Liver (tissue), 9 donors: ENCODE measurements around the gene CENPX. TPM values are rescaled to one million over a fixed set of nuclear protein-coding genes. Genes with fewer than 3 reads are reported as not detected.
A peak's percentile ranks its signal among the peaks of the same experiment; 100 is the strongest.

Experiments
- DNase-seq: peaks from one replicate; pipeline ENCODE4 v3.0.0-alpha.2; 2017; ENCODE audit warnings: low spot score
- H3K27ac ChIP-seq, 2 donors: one replicate each; pipeline ENCODE4 v1.7.0; 2013; ENCODE audit warnings: inconsistent platforms in 2 of 2, low read length in 2 of 2, control low read depth in 1 of 2, low read depth in 1 of 2, mild to moderate bottlenecking in 1 of 2
- H3K27me3 ChIP-seq, 4 donors: one replicate each; pipeline versions ENCODE4 v1.6.1 to v1.7.0; 2013; ENCODE audit warnings: low read length in 3 of 4, inconsistent platforms in 1 of 4, mild to moderate bottlenecking in 1 of 4, moderate library complexity in 1 of 4; ENCODE audit not compliant: control insufficient read depth in 4 of 4, insufficient read depth in 4 of 4
- H3K36me3 ChIP-seq, 4 donors: one replicate each; pipeline versions ENCODE4 v1.6.1 to v1.7.0; 2013; ENCODE audit warnings: low read length in 3 of 4, mild to moderate bottlenecking in 3 of 4, low read depth in 1 of 4, moderate library complexity in 1 of 4; ENCODE audit not compliant: control insufficient read depth in 4 of 4, insufficient read depth in 3 of 4
- H3K4me1 ChIP-seq, 4 donors: one replicate each; pipeline versions ENCODE4 v1.6.1 to v1.7.0; 2013; ENCODE audit warnings: low read length in 3 of 4, mild to moderate bottlenecking in 3 of 4, moderate library complexity in 1 of 4; ENCODE audit not compliant: control insufficient read depth in 4 of 4, insufficient read depth in 4 of 4
- H3K4me3 ChIP-seq, 3 donors: one replicate each; pipeline versions ENCODE4 v1.6.1 to v1.7.0; 2013; ENCODE audit warnings: low read length in 3 of 3, control low read depth in 1 of 3, low read depth in 1 of 3, mild to moderate bottlenecking in 1 of 3
- H3K9ac ChIP-seq, 2 donors: one replicate each; pipeline ENCODE4 v1.7.0; 2013; ENCODE audit warnings: low read length in 2 of 2, mild to moderate bottlenecking in 2 of 2, moderate library complexity in 2 of 2, control low read depth in 1 of 2, low read depth in 1 of 2
- H3K9me3 ChIP-seq, 4 donors: one replicate each; pipeline versions ENCODE4 v1.6.1 to v1.7.0; 2013; ENCODE audit warnings: low read length in 3 of 4; ENCODE audit not compliant: control insufficient read depth in 4 of 4
- CTCF ChIP-seq: fragments of 150-350 bp; IDR thresholded peaks from 2 replicates; pipeline ENCODE4 v1.5.1; 2017; ENCODE audit warnings: improper control_type of control experiment, low read depth, low read length; ENCODE audit not compliant: missing input control
- EGR1 ChIP-seq, 2 donors: IDR thresholded peaks; 2 replicates each; pipeline ENCODE4 v1.6.1; 2016 to 2018; ENCODE audit warnings: antibody characterized with exemption in 2 of 2, low read depth in 2 of 2
- FOXA1 ChIP-seq: IDR thresholded peaks from 2 replicates; pipeline ENCODE4 v1.6.1; 2016; ENCODE audit warnings: antibody characterized with exemption
- FOXA2 ChIP-seq: IDR thresholded peaks from 2 replicates; pipeline ENCODE4 v1.6.1; 2016; ENCODE audit warnings: antibody characterized with exemption
- GABPA ChIP-seq, 2 donors: IDR thresholded peaks in 1 of 2; conservative IDR thresholded peaks in 1 of 2; 2 replicates each; pipeline ENCODE4 v1.6.1; 2016; ENCODE audit warnings: antibody characterized with exemption in 2 of 2, mild to moderate bottlenecking in 1 of 2, moderate library complexity in 1 of 2
- HNF4A ChIP-seq, 2 donors: conservative IDR thresholded peaks; 2 replicates each; pipeline ENCODE4 v1.6.1; 2016; ENCODE audit warnings: antibody characterized with exemption in 2 of 2, mild to moderate bottlenecking in 2 of 2
- HNF4G ChIP-seq: IDR thresholded peaks from 2 replicates; pipeline ENCODE4 v1.6.1; 2016; ENCODE audit warnings: antibody characterized with exemption
- JUND ChIP-seq, 2 donors: IDR thresholded peaks; 2 replicates each; pipeline ENCODE4 v1.6.1; 2016; ENCODE audit warnings: antibody characterized with exemption in 2 of 2
- MAX ChIP-seq: IDR thresholded peaks from 2 replicates; pipeline ENCODE4 v1.6.1; 2016; ENCODE audit warnings: antibody characterized with exemption
- NR2F2 ChIP-seq: IDR thresholded peaks from 2 replicates; pipeline ENCODE4 v1.6.1; 2016; ENCODE audit warnings: antibody characterized with exemption
- RAD21 ChIP-seq, 2 donors: IDR thresholded peaks; 2 replicates each; pipeline ENCODE4 v1.6.1; 2016; ENCODE audit warnings: antibody characterized with exemption in 2 of 2, mild to moderate bottlenecking in 2 of 2
- RXRA ChIP-seq, 2 donors: IDR thresholded peaks; 2 replicates each; pipeline ENCODE4 v1.6.1; 2017 to 2018; ENCODE audit warnings: antibody characterized with exemption in 2 of 2, mild to moderate bottlenecking in 1 of 2
- SP1 ChIP-seq: IDR thresholded peaks from 2 replicates; pipeline ENCODE4 v1.6.1; 2018; ENCODE audit warnings: antibody characterized with exemption, mild to moderate bottlenecking
- TAF1 ChIP-seq: conservative IDR thresholded peaks from 2 replicates; pipeline ENCODE4 v1.6.1; 2016; ENCODE audit warnings: antibody characterized with exemption, mild to moderate bottlenecking
- YY1 ChIP-seq: IDR thresholded peaks from 2 replicates; pipeline ENCODE4 v1.6.1; 2016; ENCODE audit warnings: antibody characterized with exemption, mild to moderate bottlenecking
- whole genome bisulfite sequencing: extraction: QIAGEN DNeasy Blood & Tissue Kit; methylation state at CpG from one replicate; pipeline ENCODE4 v1.1.7; 2013; 5-methylcytosine and 5-hydroxymethylcytosine counted together
- polyA plus RNA-seq, 2 donors: library from polyadenylated mRNA; stranded (reverse) in 1 of 2; unstranded in 1 of 2; fragments of 200-250 nt in 1 of 2; fragments of >200 nt in 1 of 2; fragmentation: Nextera tagmentation in 1 of 2; extraction: Ambion mirVana in 1 of 2; gene quantifications; one replicate each; pipeline versions ENCODE4 v1.2.1 to v1.2.3, GENCODE V29; 2013 to 2015
- total RNA-seq, 2 donors: library from RNA; depleted of rRNA; stranded (reverse); fragments of >200 nt; gene quantifications; one replicate each; pipeline ENCODE4 v1.2.3, GENCODE V29; 2014
- TF ChIP-seq, protein P1 (sequence below): IDR thresholded peaks from 2 replicates; pipeline ENCODE4 v1.6.1; 2016; ENCODE audit warnings: antibody characterized with exemption
- TF ChIP-seq, protein P2 (sequence below): IDR thresholded peaks from 2 replicates; pipeline ENCODE4 v1.6.1; 2016; ENCODE audit warnings: antibody characterized with exemption
- TF ChIP-seq, protein P3 (sequence below): IDR thresholded peaks from 2 replicates; pipeline ENCODE4 v1.6.1; 2016; ENCODE audit warnings: antibody characterized with exemption, mild to moderate bottlenecking
- donor health status: healthy.
- donor health status: healthy.
- donor health status: healthy.
- donor health status: healthy.
- donor health status: healthy.

CENPX gene
- total and polyA plus RNA-seq, 4 donors = 22.5 to 83.9 (median 44.9) TPM

DNA sequence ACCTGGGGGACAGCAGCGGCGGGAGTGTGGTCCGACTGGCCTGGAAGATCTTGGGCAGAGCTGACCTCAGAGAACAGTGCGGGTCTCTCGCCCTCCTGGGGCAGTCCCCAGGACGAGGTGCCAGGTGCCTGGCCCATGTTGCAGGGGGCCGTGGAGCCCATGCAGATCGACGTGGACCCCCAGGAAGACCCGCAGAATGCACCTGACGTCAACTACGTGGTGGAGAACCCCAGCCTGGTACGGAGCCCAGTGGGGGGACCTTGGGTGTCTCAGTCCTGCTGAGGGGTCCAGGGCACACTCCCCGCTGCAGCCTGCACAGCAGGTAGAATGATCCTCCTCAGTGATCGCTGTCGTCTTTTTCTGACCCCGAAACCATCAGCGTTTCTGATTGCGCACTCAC is 30.5 kb upstream of the CENPX start:
- 91% methylated on average over 19 of the region's 19 CpGs for WGBS
- Histone ChIP-seq H3K36me3 (peaks cover 5 to 32% (median 18%) of the 10 kb centered on the region in 4 donors), H3K27me3 (no peaks in the 10 kb centered on the region), H3K4me3 (peak overlapping the region in 1 of 3 donors; percentile 94), H3K4me1 (peaks cover 23 to 52% (median 43%) of the 10 kb centered on the region in 4 donors), H3K9ac (no peak overlapping the region), H3K9me3 (no peaks in the 10 kb centered on the region), H3K27ac (no peak overlapping the region)
- DNase-seq = no peak
- no peak for TF ChIP-seq YY1
- no peak for TF ChIP-seq FOXA2
- no peak for TF ChIP-seq FOXA1
- TF ChIP-seq RXRA (IDR thresholded peaks at IDR 0.05) = no peak
- no peak for TF ChIP-seq CTCF
- TF ChIP-seq HNF4A (conservative IDR thresholded peaks at IDR 0.05) = no peak
- TF ChIP-seq SP1 = no peak
- TF ChIP-seq, protein P1, sequence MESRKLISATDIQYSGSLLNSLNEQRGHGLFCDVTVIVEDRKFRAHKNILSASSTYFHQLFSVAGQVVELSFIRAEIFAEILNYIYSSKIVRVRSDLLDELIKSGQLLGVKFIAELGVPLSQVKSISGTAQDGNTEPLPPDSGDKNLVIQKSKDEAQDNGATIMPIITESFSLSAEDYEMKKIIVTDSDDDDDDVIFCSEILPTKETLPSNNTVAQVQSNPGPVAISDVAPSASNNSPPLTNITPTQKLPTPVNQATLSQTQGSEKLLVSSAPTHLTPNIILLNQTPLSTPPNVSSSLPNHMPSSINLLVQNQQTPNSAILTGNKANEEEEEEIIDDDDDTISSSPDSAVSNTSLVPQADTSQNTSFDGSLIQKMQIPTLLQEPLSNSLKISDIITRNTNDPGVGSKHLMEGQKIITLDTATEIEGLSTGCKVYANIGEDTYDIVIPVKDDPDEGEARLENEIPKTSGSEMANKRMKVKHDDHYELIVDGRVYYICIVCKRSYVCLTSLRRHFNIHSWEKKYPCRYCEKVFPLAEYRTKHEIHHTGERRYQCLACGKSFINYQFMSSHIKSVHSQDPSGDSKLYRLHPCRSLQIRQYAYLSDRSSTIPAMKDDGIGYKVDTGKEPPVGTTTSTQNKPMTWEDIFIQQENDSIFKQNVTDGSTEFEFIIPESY = no peak
- TF ChIP-seq GABPA (IDR thresholded peaks at IDR 0.05 in 1 of 2, conservative IDR thresholded peaks at IDR 0.05 in 1 of 2) = no peak
- no peak for TF ChIP-seq TAF1
- no peak for TF ChIP-seq NR2F2
- TF ChIP-seq HNF4G = no peak
- TF ChIP-seq EGR1 (IDR thresholded peaks at IDR 0.05; ENCODE audit: low read depth in 2 of 2) = no peak
- TF ChIP-seq RAD21 (IDR thresholded peaks at IDR 0.05) = no peak
- no peak for TF ChIP-seq JUND (IDR thresholded peaks at IDR 0.05)
- no peak for TF ChIP-seq MAX
- TF ChIP-seq, protein P2, sequence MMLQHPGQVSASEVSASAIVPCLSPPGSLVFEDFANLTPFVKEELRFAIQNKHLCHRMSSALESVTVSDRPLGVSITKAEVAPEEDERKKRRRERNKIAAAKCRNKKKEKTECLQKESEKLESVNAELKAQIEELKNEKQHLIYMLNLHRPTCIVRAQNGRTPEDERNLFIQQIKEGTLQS = no peak
- TF ChIP-seq, protein P3, sequence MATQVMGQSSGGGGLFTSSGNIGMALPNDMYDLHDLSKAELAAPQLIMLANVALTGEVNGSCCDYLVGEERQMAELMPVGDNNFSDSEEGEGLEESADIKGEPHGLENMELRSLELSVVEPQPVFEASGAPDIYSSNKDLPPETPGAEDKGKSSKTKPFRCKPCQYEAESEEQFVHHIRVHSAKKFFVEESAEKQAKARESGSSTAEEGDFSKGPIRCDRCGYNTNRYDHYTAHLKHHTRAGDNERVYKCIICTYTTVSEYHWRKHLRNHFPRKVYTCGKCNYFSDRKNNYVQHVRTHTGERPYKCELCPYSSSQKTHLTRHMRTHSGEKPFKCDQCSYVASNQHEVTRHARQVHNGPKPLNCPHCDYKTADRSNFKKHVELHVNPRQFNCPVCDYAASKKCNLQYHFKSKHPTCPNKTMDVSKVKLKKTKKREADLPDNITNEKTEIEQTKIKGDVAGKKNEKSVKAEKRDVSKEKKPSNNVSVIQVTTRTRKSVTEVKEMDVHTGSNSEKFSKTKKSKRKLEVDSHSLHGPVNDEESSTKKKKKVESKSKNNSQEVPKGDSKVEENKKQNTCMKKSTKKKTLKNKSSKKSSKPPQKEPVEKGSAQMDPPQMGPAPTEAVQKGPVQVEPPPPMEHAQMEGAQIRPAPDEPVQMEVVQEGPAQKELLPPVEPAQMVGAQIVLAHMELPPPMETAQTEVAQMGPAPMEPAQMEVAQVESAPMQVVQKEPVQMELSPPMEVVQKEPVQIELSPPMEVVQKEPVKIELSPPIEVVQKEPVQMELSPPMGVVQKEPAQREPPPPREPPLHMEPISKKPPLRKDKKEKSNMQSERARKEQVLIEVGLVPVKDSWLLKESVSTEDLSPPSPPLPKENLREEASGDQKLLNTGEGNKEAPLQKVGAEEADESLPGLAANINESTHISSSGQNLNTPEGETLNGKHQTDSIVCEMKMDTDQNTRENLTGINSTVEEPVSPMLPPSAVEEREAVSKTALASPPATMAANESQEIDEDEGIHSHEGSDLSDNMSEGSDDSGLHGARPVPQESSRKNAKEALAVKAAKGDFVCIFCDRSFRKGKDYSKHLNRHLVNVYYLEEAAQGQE = no peak
